Immature natural killer cell (primary cell): ENCODE measurements around the gene SIX5. TPM values are rescaled to one million over a fixed set of nuclear protein-coding genes. Genes with fewer than 3 reads are reported as not detected.
"Not testable (repeated sequence)": the region's sequence is repeated elsewhere in the genome, so short reads cannot be mapped to it uniquely, and the experiment has no call there.

ENCODE experiments used
- DNase-seq, 3 donors: peaks; one replicate each; pipeline ENCODE4 v3.0.0; 2022; ENCODE audit warnings: mixed read lengths in 1 of 3
- H3K27ac Mint-ChIP-seq, 6 donors: one replicate each; pipeline ENCODE4 v1.8.0; 2020; ENCODE audit warnings: mixed read lengths in 6 of 6, mild to moderate bottlenecking in 5 of 6, inconsistent platforms in 4 of 6, moderate library complexity in 3 of 6
- H3K27me3 Mint-ChIP-seq, 3 donors: one replicate each; pipeline ENCODE4 v1.8.0; 2020 to 2021; ENCODE audit warnings: low read depth in 3 of 3, mild to moderate bottlenecking in 3 of 3, mixed read lengths in 3 of 3, moderate library complexity in 3 of 3, inconsistent platforms in 1 of 3
- H3K36me3 Mint-ChIP-seq, 3 donors: one replicate each; pipeline ENCODE4 v1.8.0; 2020; ENCODE audit warnings: mixed read lengths in 3 of 3, inconsistent platforms in 2 of 3, mild to moderate bottlenecking in 2 of 3
- H3K4me1 Mint-ChIP-seq, 2 donors: one replicate each; pipeline ENCODE4 v1.8.0; 2020; ENCODE audit warnings: inconsistent platforms in 2 of 2, mild to moderate bottlenecking in 2 of 2, mixed read lengths in 2 of 2, moderate library complexity in 1 of 2
- H3K4me3 Mint-ChIP-seq, 5 donors: one replicate each; pipeline ENCODE4 v1.8.0; 2020; ENCODE audit warnings: mild to moderate bottlenecking in 5 of 5, mixed read lengths in 5 of 5, inconsistent platforms in 3 of 5, moderate library complexity in 3 of 5
- H3K9me3 Mint-ChIP-seq, 6 donors: one replicate each; pipeline ENCODE4 v1.8.0; 2020; ENCODE audit warnings: mild to moderate bottlenecking in 6 of 6, mixed read lengths in 6 of 6, inconsistent platforms in 4 of 6, moderate library complexity in 3 of 6
- polyA plus RNA-seq, 3 donors: library from polyadenylated mRNA; unstranded; fragments of 300-500 nt; fragmentation: Illumina TruSeq; gene quantifications; one replicate each; pipeline ENCODE4 v1.2.3, GENCODE V29; 2021

SIX5 gene
- polyA plus RNA-seq, 3 donors from 2014 or later: 0.10 to 0.35 TPM; not detected in 1

- DNase-seq: no peak
- H3K9me3 Mint-ChIP-seq: no peaks in the 10 kb centered on the region
- H3K27me3 Mint-ChIP-seq: peaks cover 3 to 9% (median 5%) of the 10 kb centered on the region in 3 donors
- H3K4me1 Mint-ChIP-seq: no peaks in the 10 kb centered on the region
- H3K36me3 Mint-ChIP-seq: no peaks in the 10 kb centered on the region
- H3K4me3 Mint-ChIP-seq: no peak overlapping the region
- no peak overlapping the region for H3K27ac Mint-ChIP-seq
Measured at GRCh38 chr19:45747513-45747912, 21.5 kb downstream of the SIX5 start.

- Mint-ChIP-seq H3K36me3 (no peaks in the 10 kb centered on the region), H3K27me3 (peaks cover 6 to 8% (median 7%) of the 10 kb centered on the region in 3 donors), H3K4me1 (no peaks in the 10 kb centered on the region), H3K27ac (no peak overlapping the region), H3K4me3 (no peak overlapping the region), H3K9me3 (no peaks in the 10 kb centered on the region)
- DNase-seq: no peak
Measured at GRCh38 chr19:45746866-45747265, 22.2 kb downstream of the SIX5 start.

- Mint-ChIP-seq H3K36me3 (no peaks in the 10 kb centered on the region), H3K27me3 (peaks cover 6 to 8% (median 7%) of the 10 kb centered on the region in 3 donors), H3K27ac (no peak overlapping the region), H3K4me3 (no peak overlapping the region), H3K4me1 (no peaks in the 10 kb centered on the region), H3K9me3 (no peaks in the 10 kb centered on the region)
- DNase-seq: no peak
Measured at GRCh38 chr19:45745606-45746005, 23.4 kb downstream of the SIX5 start.

GRCh38 chr19:45742969-45743368 lies 26.1 kb downstream of the SIX5 start:
- Mint-ChIP-seq H3K27me3 (peaks cover 7 to 8% (median 7%) of the 10 kb centered on the region in 3 donors), H3K27ac (no peak overlapping the region), H3K36me3 (no peaks in the 10 kb centered on the region), H3K9me3 (no peaks in the 10 kb centered on the region), H3K4me1 (no peaks in the 10 kb centered on the region), H3K4me3 (no peak overlapping the region)
- no peak for DNase-seq

GRCh38 chr19:45739498-45740439 lies 29.3 kb downstream of the SIX5 start:
- Mint-ChIP-seq H3K9me3 (no peaks in the 10 kb centered on the region), H3K27ac (no peak overlapping the region), H3K4me1 (no peaks in the 10 kb centered on the region), H3K36me3 (no peaks in the 10 kb centered on the region), H3K27me3 (peaks cover 1 to 7% (median 5%) of the 10 kb centered on the region in 3 donors), H3K4me3 (no peak overlapping the region)
- DNase-seq: no peak

GRCh38 chr19:45733160-45733810 lies 35.8 kb downstream of the SIX5 start, which contains the start of gene MEIOSIN:
MEIOSIN (plus strand) TSS chr19:45733439; CDS start chr19:45735377, 1,938 bp downstream.
- H3K27me3 Mint-ChIP-seq: peaks cover 0 to 3% (median 2%) of the 10 kb centered on the region in 3 donors
- no peak for DNase-seq
- H3K9me3 Mint-ChIP-seq: no peaks in the 10 kb centered on the region
- H3K27ac Mint-ChIP-seq: no peak within 1 kb of the TSS
- H3K4me1 Mint-ChIP-seq: peaks cover 19 to 23% of the 10 kb centered on the region in 2 donors
- peaks cover 0 to under 1% (median 0%) of the 10 kb centered on the region in 3 donors for H3K36me3 Mint-ChIP-seq
- peak within 1 kb of the TSS in 2 of 5 donors; percentile 15 to 47 for H3K4me3 Mint-ChIP-seq

- DNase-seq: peak; percentile 87 to 90 (median 88)
- Mint-ChIP-seq H3K27ac (peak within 1 kb of the TSS; percentile 83 to 97 (median 91)), H3K36me3 (peaks cover 0 to 3% (median 0%) of the 10 kb centered on the region in 3 donors), H3K27me3 (peaks cover 0 to 2% (median 0%) of the 10 kb centered on the region in 3 donors), H3K4me1 (peaks cover 22 to 35% of the 10 kb centered on the region in 2 donors), H3K4me3 (peak within 1 kb of the TSS; percentile 91 to 97 (median 93)), H3K9me3 (no peaks in the 10 kb centered on the region)
Measured at GRCh38 chr19:45730368-45731288, 38.4 kb downstream of the SIX5 start, which contains the start of gene FBXO46. FBXO46 (minus strand) TSS chr19:45730896; CDS start chr19:45713495, 17,401 bp downstream.

- H3K36me3 Mint-ChIP-seq: peaks cover 0 to 3% (median 0%) of the 10 kb centered on the region in 3 donors
- peaks cover 22 to 35% of the 10 kb centered on the region in 2 donors for H3K4me1 Mint-ChIP-seq
- no peaks in the 10 kb centered on the region for H3K9me3 Mint-ChIP-seq
Measured at GRCh38 chr19:45729800-45730290, 39.2 kb downstream of the SIX5 start.

GRCh38 chr19:45728683-45729082 lies 40.4 kb downstream of the SIX5 start:
- H3K9me3 Mint-ChIP-seq, H3K36me3 Mint-ChIP-seq, H3K27me3 Mint-ChIP-seq, DNase-seq: not testable (repeated sequence)
- Mint-ChIP-seq H3K4me1 (peaks cover 25 to 40% of the 10 kb centered on the region in 2 donors), H3K4me3 (peak overlapping the region in 1 of 5 donors; percentile 10), H3K27ac (peak overlapping the region in 2 of 6 donors; percentile 55 to 62)

More at GRCh38 chr19:45729800-45730290, 39.2 kb downstream of the SIX5 start:
- no peak for DNase-seq
- Mint-ChIP-seq H3K27ac (peak overlapping the region; percentile 75 to 97 (median 91)), H3K4me3 (peak overlapping the region; percentile 91 to 97 (median 93)), H3K27me3 (peaks cover 0 to 2% (median 0%) of the 10 kb centered on the region in 3 donors)

GRCh38 chr19:45720065-45720464 lies 49.0 kb downstream of the SIX5 start:
- not testable (repeated sequence) for H3K4me3 Mint-ChIP-seq, H3K27me3 Mint-ChIP-seq, DNase-seq, H3K9me3 Mint-ChIP-seq
- H3K4me1 Mint-ChIP-seq: peaks cover 33 to 44% of the 10 kb centered on the region in 2 donors
- H3K36me3 Mint-ChIP-seq: peaks cover 4 to 12% (median 9%) of the 10 kb centered on the region in 3 donors
- H3K27ac Mint-ChIP-seq: peak overlapping the region in 2 of 6 donors; percentile 17 to 74

- Mint-ChIP-seq H3K36me3 (peaks cover 4 to 9% (median 8%) of the 10 kb centered on the region in 3 donors), H3K27ac (peak overlapping the region; percentile 94 to 99 (median 96)), H3K4me3 (peak overlapping the region; percentile 92 to 97 (median 95)), H3K27me3 (peaks cover 0 to 2% (median 0%) of the 10 kb centered on the region in 3 donors), H3K9me3 (no peaks in the 10 kb centered on the region), H3K4me1 (peaks cover 31 to 43% of the 10 kb centered on the region in 2 donors)
- no peak for DNase-seq
Measured at GRCh38 chr19:45717983-45718650, 50.9 kb downstream of the SIX5 start.
